GM12892 (cell line): ENCODE data around the gene PRR12.

Experiments
- POLR2A ChIP-seq: IDR thresholded peaks from 2 replicates; pipeline ENCODE4 v1.6.1; 2011; ENCODE audit warnings: low read depth, low read length, control low read depth
- POLR2AphosphoS5 ChIP-seq: IDR thresholded peaks from 2 replicates; pipeline ENCODE4 v1.6.1; 2011; ENCODE audit warnings: low read depth, low read length, control low read depth
- TAF1 ChIP-seq: IDR thresholded peaks from 2 replicates; pipeline ENCODE4 v1.6.1; 2011; ENCODE audit warnings: low read depth, mild to moderate bottlenecking, control low read depth, low read length, borderline replicate concordance

DNA sequence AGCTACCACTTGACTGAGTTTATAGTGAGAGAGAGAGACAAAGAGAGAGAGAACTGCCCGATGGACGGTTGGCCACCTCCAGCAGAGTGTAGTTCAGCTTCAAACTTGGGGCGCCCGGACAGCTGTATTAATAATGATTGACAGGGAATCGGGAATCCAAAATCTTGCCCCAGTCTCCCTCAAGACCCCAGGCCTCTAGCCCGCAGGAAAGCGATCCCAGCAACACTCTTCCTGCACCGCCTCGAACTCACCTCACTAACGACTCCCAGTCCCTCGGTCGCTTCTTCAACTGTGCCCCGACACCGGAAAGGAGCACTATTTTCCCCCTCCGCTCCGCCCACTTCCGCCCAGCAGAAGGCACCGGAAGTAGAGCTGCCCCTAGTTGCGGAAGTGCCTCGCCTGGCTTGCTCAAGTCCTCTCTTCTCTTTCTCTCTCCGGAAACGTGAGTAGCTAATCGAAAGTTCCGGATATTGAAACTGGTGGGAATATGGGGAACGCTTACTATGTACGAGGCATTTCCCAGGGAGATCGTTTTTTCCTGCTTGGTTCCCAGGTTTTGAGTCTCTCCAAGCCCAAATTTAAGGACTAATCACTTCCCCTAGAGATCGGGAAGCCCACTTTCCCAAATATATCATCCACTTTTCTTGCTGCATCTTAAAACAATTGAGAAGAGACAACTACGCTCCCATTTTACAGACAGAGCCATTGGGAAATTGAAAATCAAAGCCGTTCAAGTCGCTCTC, 10.5 kb upstream of the PRR12 start, which contains the start of gene NOSIP:
- TF ChIP-seq POLR2A, result peak; percentile 99
- TF ChIP-seq POLR2AphosphoS5, result peak; percentile 99
- TF ChIP-seq TAF1, result peak; percentile 96
